ENCODE measurements around the gene UBE2A.

UBE2A gene
- total RNA-seq = 49.0 to 118 (median 81.1) reads per million in 3 experiments

DNA sequence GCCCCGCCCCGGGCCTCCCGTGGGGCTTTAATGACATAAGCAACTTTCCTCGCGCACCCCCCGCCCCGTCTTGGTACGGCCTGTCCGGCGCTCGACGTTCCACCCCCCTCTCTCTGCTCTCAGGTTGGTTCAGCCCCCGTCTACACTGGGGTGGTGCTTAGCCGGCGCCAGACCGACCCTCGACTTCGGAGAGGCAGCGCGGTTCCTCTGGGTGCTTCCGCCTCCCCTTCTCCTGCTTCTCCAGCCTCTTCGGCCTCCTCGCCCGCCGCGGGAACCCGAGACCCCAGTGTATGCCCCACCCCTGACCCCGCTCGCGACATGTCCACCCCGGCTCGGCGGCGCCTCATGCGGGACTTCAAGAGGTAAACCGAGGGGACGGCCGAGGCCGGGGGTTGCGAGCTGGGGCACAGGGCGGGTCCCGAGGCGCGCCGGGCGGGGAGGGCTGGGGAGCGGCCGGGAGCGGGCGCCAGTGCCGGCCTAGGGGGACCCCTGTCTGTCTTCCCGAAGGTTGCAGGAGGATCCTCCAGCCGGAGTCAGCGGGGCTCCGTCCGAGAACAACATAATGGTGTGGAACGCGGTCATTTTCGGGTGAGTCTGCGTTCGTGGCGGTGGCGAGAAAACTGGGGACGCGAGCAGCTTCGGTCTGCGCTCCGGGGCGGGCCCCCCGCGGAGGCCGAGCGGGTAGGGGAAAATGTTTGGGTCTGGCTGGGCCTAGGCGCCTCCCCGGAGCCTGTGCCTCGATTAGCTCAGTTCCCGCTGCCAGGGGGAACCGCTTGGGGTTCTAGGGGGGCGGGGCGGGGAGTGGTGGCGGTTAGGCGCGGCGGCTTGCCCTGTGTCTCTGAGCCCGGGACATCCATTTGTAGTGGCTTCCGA is at the start of gene UBE2A:
UBE2A (plus strand) TSS at position 170 of the 873 bp plus-strand sequence; CDS start at position 319, 149 bp downstream.
- DNase-seq = peak; percentile 86

DNA sequence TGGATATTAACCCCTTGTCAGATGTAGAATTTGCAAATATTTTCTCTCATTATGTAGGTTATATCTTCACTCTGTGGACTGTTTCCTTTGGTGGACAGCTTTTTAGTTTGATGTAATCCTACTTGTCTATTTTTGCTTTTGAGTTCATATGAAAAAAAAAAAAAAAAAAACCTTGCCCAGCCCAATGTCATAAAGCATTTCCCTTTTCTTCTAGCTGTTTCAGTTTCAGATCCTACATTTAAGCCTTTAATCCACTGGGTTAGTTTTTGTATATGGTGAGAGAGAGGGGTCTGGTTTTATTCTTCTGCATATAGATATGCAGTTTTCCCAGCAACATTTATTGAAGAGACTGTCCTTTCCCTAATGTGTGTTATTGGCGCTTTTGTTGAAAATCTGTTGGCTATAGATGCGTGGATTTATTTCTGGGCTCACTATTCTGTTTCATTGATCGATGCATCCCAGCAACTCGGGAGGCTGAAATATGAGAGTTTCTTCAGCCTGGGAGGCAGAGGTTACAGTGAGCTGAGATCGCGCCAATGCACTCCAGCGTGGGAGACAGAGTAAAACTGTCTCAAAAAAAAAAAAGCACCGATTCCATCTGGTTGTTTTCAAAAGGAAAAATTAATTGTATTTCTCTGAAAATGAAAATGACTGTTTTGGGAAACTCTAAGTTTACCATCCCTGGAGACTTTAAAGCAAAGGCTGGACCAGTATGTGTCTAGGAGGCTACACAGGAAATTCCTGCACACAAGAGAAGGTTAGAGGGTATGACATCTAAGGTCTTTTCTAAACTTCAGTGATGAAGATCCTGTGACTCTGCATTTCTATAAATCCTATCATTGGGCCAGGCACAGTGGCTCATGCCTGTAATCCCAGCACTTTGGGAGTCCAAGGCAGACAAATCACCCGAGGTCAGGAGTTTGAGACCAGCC is 44.8 kb upstream of the UBE2A start:
- DNase-seq = no peak

DNA sequence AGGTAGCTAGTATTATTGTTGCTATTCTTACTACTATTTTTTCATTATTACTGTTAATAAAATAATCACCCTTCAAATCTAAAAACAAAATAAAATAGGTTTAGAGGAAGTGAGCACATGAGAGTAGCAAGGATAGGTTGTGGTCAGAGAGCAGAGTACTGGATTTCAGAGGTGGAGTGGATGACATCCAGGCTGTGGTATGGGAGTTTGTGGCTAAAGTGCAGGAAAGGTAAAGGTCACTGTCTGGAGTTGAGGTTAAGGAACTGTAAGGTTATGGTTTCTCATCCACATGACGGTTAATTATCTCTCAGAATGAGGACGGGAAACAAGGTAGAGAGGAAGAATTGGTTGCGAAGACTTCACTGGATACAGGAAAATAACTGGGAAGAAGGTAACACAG is 36.9 kb upstream of the UBE2A start:
- DNase-seq = no peak

DNA sequence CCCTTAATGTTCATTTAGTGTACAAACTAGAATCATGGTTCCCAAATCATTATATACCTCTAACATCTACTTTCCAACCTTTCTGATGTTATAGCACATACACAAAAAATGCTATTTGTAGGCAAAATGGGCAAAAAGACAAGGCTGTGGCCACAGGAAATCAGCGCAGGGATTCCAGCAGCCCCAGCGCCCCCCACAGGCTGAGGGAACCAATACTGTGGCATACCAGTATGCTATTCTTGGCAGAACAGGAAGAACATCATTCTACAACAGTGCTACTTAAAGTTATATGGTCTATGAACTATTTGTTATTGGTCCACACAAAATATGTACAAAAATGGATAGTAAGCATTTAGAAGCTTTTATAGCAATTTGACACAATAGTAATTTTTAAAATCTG is 34.5 kb upstream of the UBE2A start:
- DNase-seq = no peak

DNA sequence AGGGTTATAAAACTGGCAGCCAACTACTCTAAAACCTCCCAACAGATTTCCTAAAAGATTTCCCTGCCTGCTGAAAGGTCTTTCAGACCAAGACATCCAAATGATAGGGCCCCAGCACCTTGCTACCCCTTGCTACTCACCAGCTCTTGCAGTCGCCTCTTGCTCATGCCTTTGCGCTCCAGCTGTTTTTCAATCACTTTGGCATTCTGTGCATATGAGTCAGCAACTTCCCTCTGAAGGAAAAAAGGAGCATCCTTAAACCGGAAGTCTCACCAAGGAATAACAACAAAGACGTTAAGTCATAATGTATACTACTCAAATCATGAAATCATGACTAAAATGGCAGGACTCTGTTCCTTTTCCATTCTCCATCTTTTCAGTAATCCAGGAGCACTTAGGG is 33.2 kb upstream of the UBE2A start:
- DNase-seq = no peak

DNA sequence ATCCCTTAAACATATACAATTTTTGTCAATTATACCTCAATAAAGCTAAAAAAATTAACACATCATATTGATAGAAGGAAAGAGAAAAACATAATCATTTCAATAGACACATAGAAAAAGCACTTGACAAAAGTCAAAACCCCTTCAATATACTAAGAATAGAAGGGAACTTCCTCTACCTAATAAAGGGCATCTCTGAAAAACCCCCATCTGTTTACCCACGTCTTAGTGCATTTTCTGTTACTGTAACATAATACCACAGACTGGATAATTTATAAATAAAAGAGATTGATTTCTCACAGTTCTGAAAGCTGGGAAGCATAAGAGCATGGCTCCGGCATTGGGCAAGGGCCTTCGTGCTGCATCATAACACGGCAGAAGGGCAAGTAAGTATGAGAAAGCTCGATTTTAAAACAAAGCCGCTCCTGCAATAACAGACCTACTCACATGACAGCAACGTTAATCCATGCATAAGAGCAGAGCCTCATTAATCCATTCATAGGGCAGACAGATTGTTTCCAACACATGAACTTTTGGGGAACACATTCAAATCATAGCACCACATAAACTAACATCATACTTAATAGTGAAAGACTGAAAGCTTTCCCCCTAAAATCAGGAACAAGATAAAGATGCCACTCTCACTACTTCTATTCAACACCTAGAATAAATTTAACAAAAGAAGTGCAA is 24.9 kb upstream of the UBE2A start:
- DNase-seq = no peak

DNA sequence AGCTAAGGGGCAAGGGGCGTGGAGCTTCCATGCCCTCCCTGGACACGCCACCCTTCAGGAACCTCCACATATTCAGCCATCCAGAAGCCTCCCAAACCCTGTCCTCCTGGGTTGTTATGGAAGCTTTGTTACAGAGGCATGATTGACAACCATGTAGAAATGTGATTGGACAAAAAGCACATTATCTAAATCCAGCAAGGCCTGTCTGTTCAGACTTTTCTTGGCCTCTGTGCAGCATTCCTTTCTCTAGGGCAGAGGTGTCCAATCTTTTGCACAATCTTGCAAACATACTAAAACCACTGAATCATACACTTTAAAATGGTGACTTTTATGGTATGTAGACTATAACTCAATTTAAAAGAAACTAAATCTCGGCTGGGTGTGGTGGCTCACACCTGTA is 21.9 kb upstream of the UBE2A start:
- no peak for DNase-seq

DNA sequence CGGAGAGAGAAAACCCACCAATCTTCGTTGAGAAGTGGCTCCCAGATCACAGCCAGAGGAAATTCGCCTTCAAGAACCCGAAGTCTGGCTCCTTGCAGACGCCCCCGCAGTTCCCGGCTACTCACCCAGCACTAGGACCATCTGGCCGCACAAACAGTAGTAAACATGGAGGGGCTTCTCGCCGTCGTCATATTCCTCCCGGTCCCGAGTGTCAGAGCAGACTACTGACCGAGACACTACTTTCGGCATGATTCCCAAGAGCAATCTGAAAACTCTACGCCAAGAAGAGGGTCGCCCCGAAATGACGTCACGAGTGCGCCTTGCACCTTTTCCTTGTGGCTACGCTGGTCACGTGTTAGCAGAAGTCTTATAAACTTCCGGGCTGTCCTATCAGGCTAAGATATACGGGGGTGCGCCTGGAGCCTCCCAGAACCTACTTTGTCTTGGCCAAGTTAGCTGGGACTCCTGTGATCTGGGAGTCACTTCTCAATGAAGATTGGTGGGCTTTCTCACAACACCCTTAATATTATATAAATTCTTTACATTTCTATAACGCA is 9.2 kb upstream of the UBE2A start, which contains the start of gene STEEP1:
STEEP1 (minus strand) TSS at position 303 of the 557 bp plus-strand sequence; CDS start at position 249, 54 bp downstream.
- peak; percentile 83 for DNase-seq

DNA sequence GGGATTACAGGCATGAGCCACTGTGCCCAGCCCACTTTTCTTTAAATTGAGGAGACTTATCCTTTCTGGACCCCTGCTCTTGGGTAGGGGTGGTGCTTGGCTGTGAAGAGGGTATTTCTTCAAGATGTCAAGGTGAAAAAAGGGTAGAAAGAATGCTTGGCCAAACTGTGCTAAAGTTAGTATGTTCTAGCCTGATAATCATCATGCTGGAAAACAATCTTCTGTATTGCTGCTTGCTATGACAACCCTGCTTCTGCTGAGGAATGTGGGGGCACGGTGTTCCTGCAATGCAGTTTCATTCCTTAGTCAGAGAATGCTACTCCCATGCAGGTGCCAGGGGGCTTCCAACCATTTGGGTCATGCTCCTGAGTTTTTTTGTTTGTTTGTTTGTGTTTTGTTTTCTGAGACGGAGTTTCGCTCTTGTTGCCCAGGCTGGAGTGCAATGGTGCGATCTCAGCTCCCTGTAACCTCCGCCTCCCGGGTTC is 4.0 kb upstream of the UBE2A start:
- no peak for DNase-seq

DNA sequence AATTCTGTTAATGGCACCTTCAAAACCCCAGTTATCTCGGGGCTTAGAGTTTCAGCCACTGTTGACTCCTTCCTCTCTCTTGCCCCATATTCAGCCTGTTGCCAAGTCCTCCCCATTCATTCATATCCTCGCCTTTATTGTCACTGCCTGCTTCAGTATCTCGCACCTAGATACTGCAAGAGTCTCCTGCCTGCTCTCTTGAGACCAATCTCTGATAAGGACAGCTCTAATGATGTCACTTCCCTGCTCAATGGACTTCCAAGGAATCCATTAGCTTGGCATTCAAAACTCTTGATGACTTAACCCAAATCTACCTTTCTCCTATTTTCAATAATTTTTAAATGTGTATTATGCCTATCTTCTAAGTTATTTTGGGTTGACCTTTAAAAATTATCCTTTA is 1.1 kb upstream of the UBE2A start:
- no peak for DNase-seq

DNA sequence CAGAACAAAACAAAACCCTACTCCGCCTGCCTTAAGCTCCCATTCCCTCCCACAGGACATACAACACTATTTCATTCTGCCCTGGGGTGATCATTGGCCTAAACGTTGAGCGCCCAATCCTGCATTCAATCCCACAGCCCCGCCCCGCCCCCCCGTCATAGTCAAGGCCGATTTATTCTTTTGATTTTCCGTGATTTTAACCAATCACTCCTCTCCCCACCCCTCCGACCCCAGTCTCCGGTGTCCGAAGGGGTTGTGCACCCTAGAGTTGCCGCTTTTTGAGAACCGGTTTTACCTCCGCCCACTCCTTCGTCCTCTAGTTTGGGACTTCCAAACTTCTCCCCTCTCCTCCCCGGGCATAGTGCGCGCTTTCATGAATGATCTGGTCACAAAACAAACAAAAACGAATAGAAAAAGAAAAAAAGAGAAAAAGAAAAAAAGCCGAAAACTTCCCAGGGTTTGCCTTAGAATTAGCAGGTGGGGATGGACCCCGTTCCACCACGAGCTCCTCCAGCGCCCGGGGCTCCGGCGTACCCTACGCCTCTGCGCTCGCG is 446 bp upstream of the UBE2A start:
- no peak for DNase-seq

DNA sequence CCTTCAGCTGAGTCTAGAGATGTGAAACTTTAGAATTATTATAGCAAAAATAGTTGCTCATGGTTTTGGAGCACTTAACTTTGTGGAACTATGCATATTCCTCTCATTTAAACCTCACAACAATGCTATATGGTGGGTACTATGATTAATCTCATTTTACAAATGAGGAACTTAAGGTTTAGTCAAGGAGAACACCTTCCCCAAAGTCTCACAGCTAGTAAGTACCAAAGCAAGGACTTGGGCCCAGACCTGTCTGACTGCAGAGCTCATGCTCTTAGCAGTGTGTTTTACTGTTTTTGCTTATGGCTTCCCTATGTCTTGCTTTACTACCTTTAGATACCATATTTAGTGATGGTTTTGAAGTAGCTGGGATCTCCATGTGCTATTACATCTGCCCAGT is 5.1 kb downstream of the UBE2A start:
- no peak for DNase-seq

DNA sequence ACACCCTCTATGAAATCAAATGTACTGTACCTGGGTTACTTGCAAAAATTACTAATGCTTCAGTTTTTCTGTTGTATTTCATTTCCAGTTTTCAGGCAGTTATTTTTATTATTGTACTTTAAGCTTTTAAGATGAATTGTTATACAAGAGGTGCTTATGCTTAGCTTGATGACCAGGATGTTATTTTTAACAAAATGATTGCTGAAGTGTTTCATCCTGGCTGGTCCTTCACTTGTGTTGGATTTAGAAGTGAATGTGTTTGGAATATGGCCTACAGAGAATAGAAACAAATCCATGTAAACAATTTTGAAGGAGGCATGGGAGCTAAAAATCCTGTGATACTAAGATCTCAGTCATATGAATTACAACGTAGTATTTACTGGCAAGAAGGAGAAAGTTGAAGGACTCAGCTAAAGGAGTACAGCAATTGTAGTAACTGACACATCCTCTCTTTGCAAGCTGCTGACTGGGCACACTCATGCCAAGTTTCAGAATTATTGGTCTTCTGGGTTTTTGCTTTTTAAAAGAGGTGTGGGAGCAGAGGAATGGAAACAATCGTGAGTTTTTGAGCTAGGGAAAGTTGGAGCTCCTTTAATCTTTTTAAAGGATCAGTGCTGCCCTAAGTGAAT is 9.2 kb downstream of the UBE2A start:
- no peak for DNase-seq

DNA sequence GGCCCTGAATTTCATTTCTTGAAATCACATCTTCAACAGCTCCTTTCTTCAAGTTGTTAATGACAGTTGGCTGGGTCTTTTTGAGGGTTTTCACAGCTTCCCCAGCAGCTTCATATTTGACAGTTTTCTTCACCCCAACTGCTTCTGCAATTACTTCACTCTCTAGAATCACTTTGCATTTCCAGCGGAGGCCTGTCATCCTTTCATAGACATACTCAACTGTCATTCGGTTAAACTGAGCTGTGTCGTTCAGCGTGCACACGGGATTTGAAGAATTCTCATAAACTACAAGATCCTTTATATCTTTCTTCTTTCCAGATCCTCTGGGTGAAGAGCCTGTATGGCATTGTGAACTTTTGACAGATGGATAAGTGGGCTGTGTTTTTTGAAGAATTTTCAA is 15.4 kb downstream of the UBE2A start:
- DNase-seq = no peak

DNA sequence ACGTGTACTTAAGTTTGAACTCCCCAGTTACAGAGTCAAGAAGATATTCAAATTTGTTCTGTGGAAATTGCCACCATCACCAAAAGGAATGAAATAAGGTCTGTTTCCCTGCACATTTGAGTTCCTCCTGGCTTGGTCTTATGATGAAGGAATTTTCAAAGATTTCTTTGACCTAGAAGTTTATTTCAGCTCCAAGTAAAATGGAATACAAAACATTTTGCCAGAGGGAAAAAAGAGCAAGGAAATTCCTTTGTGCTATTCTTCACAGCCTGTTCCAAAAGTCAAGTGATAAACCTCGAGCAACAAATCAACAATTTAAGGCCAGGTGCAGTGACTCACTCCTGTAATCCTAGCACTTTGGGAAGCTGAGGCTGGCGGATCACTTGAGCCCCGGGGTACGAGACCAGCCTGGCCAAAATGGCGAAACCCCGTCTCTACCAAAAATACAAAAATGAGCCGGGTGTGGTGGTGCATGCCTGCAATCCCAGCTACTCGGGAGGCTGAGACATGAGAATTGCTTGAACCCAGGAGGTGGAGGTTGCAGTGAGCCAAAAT is 28.4 kb downstream of the UBE2A start:
- no peak for DNase-seq

DNA sequence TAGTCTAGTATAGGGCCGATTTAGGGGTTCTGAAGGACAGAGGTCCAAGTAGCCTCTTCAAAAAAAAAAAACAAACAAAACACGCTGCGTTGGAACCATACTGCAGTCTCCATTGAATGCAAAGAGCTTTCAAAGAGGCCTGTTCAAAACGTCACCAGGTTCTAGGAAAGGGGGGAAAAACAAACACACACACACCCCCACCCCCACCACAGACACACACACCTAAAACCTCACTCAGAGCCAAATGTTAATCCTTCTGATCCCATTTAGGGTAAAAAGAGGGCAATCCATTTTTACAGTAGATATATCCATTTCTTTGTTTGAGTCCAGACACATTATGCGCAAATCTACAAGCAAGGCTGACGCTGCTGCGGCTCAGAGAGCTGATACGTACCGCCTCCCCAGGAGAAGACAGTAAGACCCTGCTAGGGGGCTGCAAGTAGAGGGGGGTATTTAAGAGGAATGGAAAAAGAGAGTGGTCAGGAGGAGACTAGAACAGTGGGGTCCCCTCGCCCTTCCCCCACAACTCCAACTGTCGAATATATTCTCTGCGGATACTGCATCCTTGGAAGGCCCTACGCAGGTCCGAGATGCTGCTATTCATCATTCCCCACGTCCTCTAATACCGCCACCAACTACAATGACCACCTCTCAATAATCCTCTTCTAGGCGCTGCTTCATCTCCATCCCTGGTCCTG is 30.6 kb downstream of the UBE2A start:
- DNase-seq = no peak

DNA sequence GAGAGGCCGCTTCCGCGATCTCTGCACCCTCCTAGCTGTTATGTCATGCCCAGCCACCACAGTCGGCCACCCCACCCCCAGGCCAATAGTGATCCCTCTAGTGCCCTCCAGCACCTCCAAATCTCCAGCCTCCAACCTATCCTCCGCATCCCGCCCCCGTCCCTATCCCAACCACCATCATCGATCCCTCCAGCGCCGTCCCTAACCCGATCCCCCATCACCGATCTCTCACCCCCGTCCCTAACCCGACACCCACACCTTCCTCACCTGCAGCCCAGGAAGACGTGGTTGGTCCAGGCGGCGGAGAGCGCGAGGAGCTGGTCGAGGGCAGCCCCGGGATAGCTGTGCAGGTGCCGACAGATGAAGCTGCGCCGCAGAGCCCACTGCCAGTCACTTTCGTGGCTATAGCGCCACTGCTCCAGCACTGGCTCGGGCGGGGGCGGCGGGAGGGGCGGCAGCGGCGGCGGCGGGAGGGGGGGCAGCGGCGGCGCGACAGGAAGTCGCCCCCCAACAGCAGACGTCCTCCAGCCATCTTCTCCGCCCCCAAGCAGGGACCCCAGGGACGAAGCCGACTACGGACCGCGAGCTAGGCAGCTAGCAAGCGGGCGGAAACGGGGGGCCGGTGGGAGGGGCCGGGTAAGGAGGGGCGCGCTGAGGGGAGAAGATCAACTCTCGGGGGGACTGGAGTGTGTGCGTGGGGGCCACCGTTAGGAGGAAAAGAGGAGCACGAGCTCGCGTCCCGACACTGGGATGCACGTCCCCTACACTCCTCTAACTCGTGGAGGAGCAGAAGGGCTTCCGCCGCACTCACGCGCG is 31.3 kb downstream of the UBE2A start:
- peak; percentile 39 for DNase-seq

DNA sequence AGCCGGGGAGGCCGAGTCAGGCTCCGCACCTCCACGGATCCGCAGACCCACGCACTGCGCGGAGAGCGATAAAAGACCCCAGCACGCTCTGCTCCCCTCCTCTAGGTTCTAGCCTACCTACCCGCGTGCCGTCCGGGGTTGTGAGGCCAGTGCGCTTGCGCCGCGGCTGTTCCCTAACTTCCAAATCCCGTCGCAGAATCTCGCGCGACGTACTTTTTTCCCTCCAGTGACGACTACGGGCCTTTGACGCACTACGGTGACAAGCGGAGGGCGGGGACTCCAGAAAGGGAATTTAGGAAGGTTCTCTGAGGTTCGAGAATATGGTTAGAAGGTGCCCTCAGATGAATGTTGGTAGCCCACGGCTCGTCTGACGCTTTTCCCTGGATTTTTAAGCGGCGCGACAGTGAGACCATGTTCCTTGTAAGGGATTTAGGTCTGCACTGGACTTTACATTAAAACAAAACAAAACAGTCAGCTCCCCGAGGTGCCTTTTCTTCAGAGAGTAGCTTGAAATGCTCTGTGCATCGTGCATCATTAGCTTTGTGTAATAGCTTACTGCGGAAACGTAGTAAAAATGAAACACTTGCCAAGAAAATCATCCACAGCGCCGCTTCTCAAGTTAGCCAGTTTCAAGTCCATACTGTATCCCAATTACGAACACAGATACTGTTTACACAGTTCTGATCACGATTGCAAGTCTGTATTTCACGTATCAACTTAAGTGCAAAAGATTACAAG is 32.1 kb downstream of the UBE2A start, which contains the start of gene NKRF:
NKRF (minus strand) TSS at position 145 of the 738 bp plus-strand sequence.
- peak; percentile 88 for DNase-seq

DNA sequence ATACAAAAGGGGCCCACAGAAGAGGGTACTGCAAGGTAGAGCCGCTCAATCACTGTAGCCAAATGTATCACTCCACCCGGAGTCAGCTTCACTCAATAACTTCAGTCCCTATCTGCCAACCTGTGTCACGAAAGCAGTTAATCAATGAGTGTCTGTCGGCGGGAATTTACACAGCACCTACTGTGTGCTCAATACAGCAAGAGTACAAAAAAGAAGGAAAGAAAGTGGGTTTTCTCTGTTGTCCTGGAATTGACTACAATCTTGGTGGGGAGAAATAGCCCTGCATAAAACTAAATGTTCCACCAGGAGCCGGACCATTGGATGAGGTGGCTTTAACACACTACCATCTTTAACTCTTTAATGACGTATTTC is 32.6 kb downstream of the UBE2A start:
- DNase-seq = no peak
